ENCODE data around the gene ATP8B1.

DNA sequence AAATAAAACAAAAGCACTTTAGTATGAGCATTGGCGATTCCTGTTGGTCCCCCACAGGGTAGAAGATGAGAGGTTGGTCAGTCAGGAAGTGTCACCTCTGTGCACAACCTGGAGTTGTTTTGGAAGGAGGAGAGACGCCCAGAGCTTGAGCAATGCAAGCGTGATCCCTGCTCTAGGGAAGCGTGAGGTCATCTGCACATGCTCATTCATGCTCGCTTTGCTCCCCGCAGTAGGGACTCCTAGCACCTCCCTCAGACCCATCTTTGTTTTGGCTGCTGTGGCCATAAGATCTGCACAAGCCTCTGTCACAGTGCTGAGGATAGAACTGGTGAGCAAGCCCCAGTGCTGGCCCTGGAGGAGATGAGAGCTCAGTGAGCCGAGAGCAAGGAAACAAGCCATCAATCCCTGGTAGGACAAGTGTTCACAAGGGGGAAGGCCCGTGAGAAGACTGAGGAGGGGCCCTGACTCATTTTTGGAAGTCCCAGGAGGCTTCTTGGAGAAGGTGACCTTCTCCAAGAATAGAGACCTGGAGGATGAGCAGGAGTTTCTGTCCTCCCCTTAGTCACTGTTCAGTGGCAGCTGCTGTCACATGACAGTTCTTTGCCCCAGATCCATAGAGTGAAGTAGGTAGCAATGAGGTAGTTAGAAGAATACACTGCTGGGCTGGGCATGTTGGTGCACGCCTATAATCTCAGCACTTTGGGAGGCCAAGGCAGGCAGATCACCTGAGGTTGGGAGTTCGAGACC, 13.3 kb upstream of the ATP8B1 start:
- TF ChIP-seq POLR2A (IDR thresholded peaks at IDR 0.05) (no peak), CTCF (IDR thresholded peaks at IDR 0.05) (no peak)
